ENCODE measurements around the gene PSMD11.

Gene PSMD11

DNA sequence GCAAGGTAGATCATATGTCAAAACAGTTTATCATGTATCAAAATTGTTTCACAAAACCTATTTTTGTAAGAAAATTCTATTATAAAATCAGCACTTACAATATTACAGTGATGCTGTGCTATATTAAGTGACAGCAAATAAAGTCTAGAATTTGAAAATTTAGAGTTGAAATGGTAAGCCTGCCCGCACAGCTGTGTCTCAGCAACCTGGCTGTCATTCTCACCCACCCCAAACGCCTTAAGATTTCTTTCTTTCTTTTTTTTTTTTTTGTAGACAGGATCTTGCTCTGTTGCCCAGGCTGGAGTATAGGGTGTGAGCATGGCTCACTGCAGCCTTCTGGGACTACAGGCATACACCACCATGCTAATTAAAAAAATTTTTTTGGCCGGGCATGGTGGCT, 69.3 kb downstream of the PSMD11 start:
- no peaks in the 10 kb centered on the region for H3K27me3 ChIP-seq (ENCODE audit: control insufficient read depth in 1 of 2, insufficient read depth in 2 of 2, low read length in 2 of 2)
- H3K9me3 ChIP-seq (ENCODE audit: control insufficient read depth in 2 of 2, low read length in 2 of 2): no peaks in the 10 kb centered on the region
- no peaks in the 10 kb centered on the region for H3K36me3 ChIP-seq (ENCODE audit: control insufficient read depth in 2 of 2, insufficient read depth in 2 of 2, low read length in 2 of 2)
- no peak overlapping the region for H3K9ac ChIP-seq (ENCODE audit: low read length in 2 of 2)
- H3K4me1 ChIP-seq (ENCODE audit: control insufficient read depth, insufficient read depth, low read length): no peaks in the 10 kb centered on the region
- H3K4me3 ChIP-seq (ENCODE audit: low read length in 2 of 2): no peak overlapping the region
- H3K27ac ChIP-seq (ENCODE audit: low read length): no peak overlapping the region

DNA sequence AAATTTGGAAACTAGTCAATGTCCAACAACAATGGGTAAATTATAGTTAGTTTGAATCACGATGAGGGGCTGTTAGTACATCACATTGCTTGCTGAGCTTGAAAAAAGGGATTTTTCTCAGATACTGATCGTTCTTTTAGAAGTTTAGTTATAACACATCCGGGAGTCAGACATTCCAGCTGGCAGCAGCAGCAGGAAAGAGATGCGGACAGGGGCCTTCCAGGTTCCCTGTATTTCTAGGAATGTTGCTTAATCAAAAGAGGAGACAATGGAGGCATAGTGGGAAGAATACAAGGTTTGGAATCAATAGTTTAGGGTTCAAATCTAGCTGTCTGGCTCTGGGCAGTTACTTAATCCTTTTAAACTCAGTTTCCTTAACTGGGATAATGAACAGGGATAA, 70.3 kb downstream of the PSMD11 start:
- Histone ChIP-seq H3K27ac (ENCODE audit: low read length) (no peak overlapping the region), H3K4me3 (ENCODE audit: low read length in 2 of 2) (no peak overlapping the region), H3K9ac (ENCODE audit: low read length in 2 of 2) (no peak overlapping the region), H3K4me1 (ENCODE audit: control insufficient read depth, insufficient read depth, low read length) (peaks cover 6% of the 10 kb centered on the region), H3K27me3 (ENCODE audit: control insufficient read depth in 1 of 2, insufficient read depth in 2 of 2, low read length in 2 of 2) (no peaks in the 10 kb centered on the region), H3K36me3 (ENCODE audit: control insufficient read depth in 2 of 2, insufficient read depth in 2 of 2, low read length in 2 of 2) (no peaks in the 10 kb centered on the region), H3K9me3 (ENCODE audit: control insufficient read depth in 2 of 2, low read length in 2 of 2) (no peaks in the 10 kb centered on the region)

DNA sequence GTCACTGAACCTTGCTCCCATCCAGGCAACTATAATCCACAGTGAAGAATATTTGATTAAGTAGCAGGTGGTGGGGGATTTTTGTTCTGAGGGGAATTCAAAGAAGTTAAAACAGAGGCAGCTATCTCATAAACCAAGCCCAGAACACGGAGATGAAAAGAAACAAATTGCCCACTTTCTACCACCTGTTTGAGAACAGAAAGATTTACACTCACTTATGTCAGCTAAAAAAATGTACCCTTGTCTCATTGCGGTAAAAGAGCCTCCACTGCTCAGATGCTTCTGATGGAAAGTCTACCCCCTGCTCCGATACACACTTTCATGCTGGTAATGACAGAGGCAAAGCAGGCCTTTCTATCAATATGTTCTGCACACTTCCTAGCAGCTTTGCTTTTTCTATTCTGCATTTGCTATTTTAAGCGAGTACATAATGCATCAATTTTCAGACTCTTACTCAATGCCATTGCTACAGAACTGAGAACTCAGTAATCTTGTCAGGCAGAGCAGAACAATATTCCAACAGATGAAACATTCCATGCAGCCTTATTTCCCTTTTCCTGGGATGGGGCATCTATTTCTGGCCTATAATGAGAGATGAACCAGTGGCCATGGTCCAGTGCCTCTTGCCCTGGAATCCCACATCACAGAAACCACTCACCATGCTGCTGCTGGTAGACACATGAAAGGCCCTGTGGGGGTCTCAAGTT, 71.5 kb downstream of the PSMD11 start:
- no peak overlapping the region for H3K4me3 ChIP-seq (ENCODE audit: low read length in 2 of 2)
- no peaks in the 10 kb centered on the region for H3K36me3 ChIP-seq (ENCODE audit: control insufficient read depth in 2 of 2, insufficient read depth in 2 of 2, low read length in 2 of 2)
- no peaks in the 10 kb centered on the region for H3K9me3 ChIP-seq (ENCODE audit: control insufficient read depth in 2 of 2, low read length in 2 of 2)
- no peak overlapping the region for H3K27ac ChIP-seq (ENCODE audit: low read length)
- H3K9ac ChIP-seq (ENCODE audit: low read length in 2 of 2): no peak overlapping the region
- no peaks in the 10 kb centered on the region for H3K27me3 ChIP-seq (ENCODE audit: control insufficient read depth in 1 of 2, insufficient read depth in 2 of 2, low read length in 2 of 2)
- H3K4me1 ChIP-seq (ENCODE audit: control insufficient read depth, insufficient read depth, low read length): peaks cover 11% of the 10 kb centered on the region

- peaks cover 11% of the 10 kb centered on the region for H3K4me1 ChIP-seq (ENCODE audit: control insufficient read depth, insufficient read depth, low read length)
- H3K27ac ChIP-seq (ENCODE audit: low read length): no peak overlapping the region
Measured at GRCh38 chr17:32516450-32516849, 72.1 kb downstream of the PSMD11 start.

DNA sequence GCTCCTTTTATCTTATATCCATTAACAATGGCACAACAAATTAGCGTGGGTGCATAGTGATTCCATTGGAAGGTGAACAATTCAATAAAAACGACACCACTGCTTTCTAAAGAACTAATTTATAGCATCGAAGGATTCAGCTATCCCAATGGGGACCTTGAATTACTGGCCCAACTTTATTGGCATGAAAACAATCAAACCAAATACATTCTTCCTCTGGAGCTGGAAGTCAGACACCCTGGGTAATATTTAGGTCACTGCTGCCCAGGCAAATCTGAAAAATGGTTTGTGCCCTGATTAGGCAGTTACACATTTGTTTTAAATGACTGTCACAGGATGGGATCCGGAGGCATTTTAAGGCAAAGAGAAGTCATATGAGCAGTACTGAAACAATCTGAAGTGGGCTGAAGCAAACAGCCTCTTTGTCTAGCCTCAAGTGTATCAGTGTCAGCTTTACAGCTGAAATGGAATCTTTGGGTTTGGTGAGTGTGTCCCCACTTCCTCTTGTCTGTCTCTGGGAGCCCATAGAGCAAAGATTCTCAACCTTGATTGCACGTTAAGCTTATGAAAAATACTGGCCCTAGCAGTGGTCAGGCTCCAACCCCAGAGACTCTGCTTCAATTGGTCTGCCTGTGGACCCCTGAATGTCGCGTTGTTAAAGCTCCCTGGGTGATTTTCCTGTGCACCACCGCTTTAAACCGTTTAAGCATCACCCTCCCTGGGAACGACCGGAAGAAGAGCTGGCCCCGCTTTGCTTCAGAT, 72.8 kb downstream of the PSMD11 start:
- no peaks in the 10 kb centered on the region for H3K27me3 ChIP-seq (ENCODE audit: control insufficient read depth in 1 of 2, insufficient read depth in 2 of 2, low read length in 2 of 2)
- H3K9ac ChIP-seq (ENCODE audit: low read length in 2 of 2): no peak overlapping the region
- no peaks in the 10 kb centered on the region for H3K9me3 ChIP-seq (ENCODE audit: control insufficient read depth in 2 of 2, low read length in 2 of 2)
- H3K4me1 ChIP-seq (ENCODE audit: control insufficient read depth, insufficient read depth, low read length): peaks cover 11% of the 10 kb centered on the region
- no peak overlapping the region for H3K4me3 ChIP-seq (ENCODE audit: low read length in 2 of 2)
- no peaks in the 10 kb centered on the region for H3K36me3 ChIP-seq (ENCODE audit: control insufficient read depth in 2 of 2, insufficient read depth in 2 of 2, low read length in 2 of 2)
- no peak overlapping the region for H3K27ac ChIP-seq (ENCODE audit: low read length)

More at GRCh38 chr17:32516450-32516849, 72.1 kb downstream of the PSMD11 start:
- H3K9ac ChIP-seq (ENCODE audit: low read length in 2 of 2): no peak overlapping the region
- no peaks in the 10 kb centered on the region for H3K9me3 ChIP-seq (ENCODE audit: control insufficient read depth in 2 of 2, low read length in 2 of 2)
- H3K27me3 ChIP-seq (ENCODE audit: control insufficient read depth in 1 of 2, insufficient read depth in 2 of 2, low read length in 2 of 2): no peaks in the 10 kb centered on the region
- no peaks in the 10 kb centered on the region for H3K36me3 ChIP-seq (ENCODE audit: control insufficient read depth in 2 of 2, insufficient read depth in 2 of 2, low read length in 2 of 2)
- no peak overlapping the region for H3K4me3 ChIP-seq (ENCODE audit: low read length in 2 of 2)

DNA sequence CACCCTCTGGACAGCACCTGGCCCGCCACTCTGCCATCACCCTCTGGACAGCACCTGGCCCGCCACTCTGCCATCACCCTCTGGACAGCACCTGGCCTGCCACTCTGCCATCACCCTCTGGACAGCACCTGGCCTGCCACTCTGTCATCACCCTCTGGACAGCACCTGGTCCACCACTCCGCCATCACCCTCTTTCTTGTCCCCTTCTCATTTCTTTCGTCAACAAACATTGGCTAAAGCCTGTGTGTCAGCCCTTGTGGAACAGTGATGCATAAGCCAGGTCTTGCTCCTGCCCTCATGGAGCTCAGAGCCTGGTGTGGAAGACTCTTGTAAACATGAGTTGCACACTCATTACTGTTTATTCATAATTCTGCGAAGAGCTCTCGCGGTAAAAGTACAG, 73.7 kb downstream of the PSMD11 start:
- Histone ChIP-seq H3K9ac (ENCODE audit: low read length in 2 of 2) (no peak overlapping the region), H3K27me3 (ENCODE audit: control insufficient read depth in 1 of 2, insufficient read depth in 2 of 2, low read length in 2 of 2) (no peaks in the 10 kb centered on the region), H3K36me3 (ENCODE audit: control insufficient read depth in 2 of 2, insufficient read depth in 2 of 2, low read length in 2 of 2) (no peaks in the 10 kb centered on the region), H3K4me3 (ENCODE audit: low read length in 2 of 2) (no peak overlapping the region), H3K9me3 (ENCODE audit: control insufficient read depth in 2 of 2, low read length in 2 of 2) (no peaks in the 10 kb centered on the region), H3K27ac (ENCODE audit: low read length) (no peak overlapping the region), H3K4me1 (ENCODE audit: control insufficient read depth, insufficient read depth, low read length) (peaks cover 11% of the 10 kb centered on the region)

DNA sequence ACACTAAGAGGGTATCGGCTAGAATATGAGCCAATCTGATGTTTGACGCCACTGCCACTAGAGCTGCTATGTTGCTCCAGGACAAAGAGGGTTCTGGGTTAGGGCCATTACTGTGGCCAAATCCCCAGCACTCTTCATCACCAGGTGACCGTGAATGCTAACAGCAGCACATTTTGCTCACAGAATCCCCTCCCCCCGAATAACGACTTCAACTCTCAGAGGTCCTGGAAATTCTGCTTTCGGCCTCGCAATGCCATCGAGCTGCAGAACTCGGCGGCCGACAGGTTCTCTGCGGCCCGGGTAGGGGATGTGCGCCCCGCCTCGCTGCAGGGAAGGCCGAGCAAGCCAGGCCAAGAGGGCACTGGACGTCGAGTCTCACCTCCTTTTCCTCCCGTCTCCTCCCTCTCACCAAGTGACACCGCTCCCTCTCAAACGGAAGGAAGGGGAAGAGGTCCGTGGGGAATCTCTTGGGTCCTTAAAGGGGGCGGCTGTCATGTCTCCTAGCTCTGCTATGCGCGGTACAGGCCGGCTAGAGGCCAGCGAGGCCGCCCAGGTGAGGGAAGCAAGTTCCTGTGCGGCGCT, 74.4 kb downstream of the PSMD11 start:
- Histone ChIP-seq H3K9ac (ENCODE audit: low read length in 2 of 2) (no peak overlapping the region), H3K27me3 (ENCODE audit: control insufficient read depth in 1 of 2, insufficient read depth in 2 of 2, low read length in 2 of 2) (no peaks in the 10 kb centered on the region), H3K36me3 (ENCODE audit: control insufficient read depth in 2 of 2, insufficient read depth in 2 of 2, low read length in 2 of 2) (no peaks in the 10 kb centered on the region), H3K4me1 (ENCODE audit: control insufficient read depth, insufficient read depth, low read length) (peaks cover 11% of the 10 kb centered on the region), H3K4me3 (ENCODE audit: low read length in 2 of 2) (peak overlapping the region; percentile 57 to 69), H3K9me3 (ENCODE audit: control insufficient read depth in 2 of 2, low read length in 2 of 2) (no peaks in the 10 kb centered on the region), H3K27ac (ENCODE audit: low read length) (no peak overlapping the region)

- no peaks in the 10 kb centered on the region for H3K9me3 ChIP-seq (ENCODE audit: control insufficient read depth in 2 of 2, low read length in 2 of 2)
- H3K27ac ChIP-seq (ENCODE audit: low read length): no peak overlapping the region
- peaks cover 11% of the 10 kb centered on the region for H3K4me1 ChIP-seq (ENCODE audit: control insufficient read depth, insufficient read depth, low read length)
- peak overlapping the region; percentile 57 to 69 for H3K4me3 ChIP-seq (ENCODE audit: low read length in 2 of 2)
- H3K9ac ChIP-seq (ENCODE audit: low read length in 2 of 2): peak overlapping the region in 1 of 2 donors; percentile 13
- H3K27me3 ChIP-seq (ENCODE audit: control insufficient read depth in 1 of 2, insufficient read depth in 2 of 2, low read length in 2 of 2): no peaks in the 10 kb centered on the region
- H3K36me3 ChIP-seq (ENCODE audit: control insufficient read depth in 2 of 2, insufficient read depth in 2 of 2, low read length in 2 of 2): no peaks in the 10 kb centered on the region
Measured at GRCh38 chr17:32519228-32520103, 75.2 kb downstream of the PSMD11 start.

- Histone ChIP-seq H3K9me3 (ENCODE audit: control insufficient read depth in 2 of 2, low read length in 2 of 2) (no peaks in the 10 kb centered on the region), H3K27ac (ENCODE audit: low read length) (no peak overlapping the region), H3K27me3 (ENCODE audit: control insufficient read depth in 1 of 2, insufficient read depth in 2 of 2, low read length in 2 of 2) (no peaks in the 10 kb centered on the region), H3K9ac (ENCODE audit: low read length in 2 of 2) (no peak overlapping the region), H3K36me3 (ENCODE audit: control insufficient read depth in 2 of 2, insufficient read depth in 2 of 2, low read length in 2 of 2) (no peaks in the 10 kb centered on the region), H3K4me3 (ENCODE audit: low read length in 2 of 2) (peak overlapping the region; percentile 57 to 69), H3K4me1 (ENCODE audit: control insufficient read depth, insufficient read depth, low read length) (peaks cover 13% of the 10 kb centered on the region)
Measured at GRCh38 chr17:32520104-32520701, 75.9 kb downstream of the PSMD11 start.

GRCh38 chr17:32520737-32521404, 76.6 kb downstream of the PSMD11 start:
- Histone ChIP-seq H3K4me1 (ENCODE audit: control insufficient read depth, insufficient read depth, low read length) (peaks cover 13% of the 10 kb centered on the region), H3K9me3 (ENCODE audit: control insufficient read depth in 2 of 2, low read length in 2 of 2) (no peaks in the 10 kb centered on the region), H3K27ac (ENCODE audit: low read length) (no peak overlapping the region), H3K27me3 (ENCODE audit: control insufficient read depth in 1 of 2, insufficient read depth in 2 of 2, low read length in 2 of 2) (no peaks in the 10 kb centered on the region), H3K9ac (ENCODE audit: low read length in 2 of 2) (no peak overlapping the region), H3K4me3 (ENCODE audit: low read length in 2 of 2) (no peak overlapping the region), H3K36me3 (ENCODE audit: control insufficient read depth in 2 of 2, insufficient read depth in 2 of 2, low read length in 2 of 2) (no peaks in the 10 kb centered on the region)

Measured in stomach smooth muscle (tissue), 2 donors.